Stimulated activated CD8-positive, alpha-beta memory T cell treated with anti-CD3 and anti-CD28 coated beads, Interleukin-12 subunit alpha, Interleukin-12 subunit beta, amount 100 ng/mL, for 4 hours (primary cell): ENCODE measurements around the gene TNS2.
A peak's percentile ranks its signal among the peaks of the same experiment; 100 is the strongest.
"Not testable (repeated sequence)": the region's sequence is repeated elsewhere in the genome, so short reads cannot be mapped to it uniquely, and the experiment has no call there.

Experiments
- DNase-seq: peaks from one replicate; pipeline ENCODE4 v3.0.0-alpha.2; 2020; ENCODE audit warnings: low read depth

The TNS2 gene

GRCh38 chr12:53069621-53070410 is 20.0 kb downstream of the TNS2 start:
- no peak for DNase-seq

GRCh38 chr12:53070877-53071492 is 21.1 kb downstream of the TNS2 start:
- DNase-seq, result no peak

GRCh38 chr12:53071591-53072551 is 22.0 kb downstream of the TNS2 start:
- no peak for DNase-seq

- no peak for DNase-seq
Observed at GRCh38 chr12:53073881-53074280, 24.0 kb downstream of the TNS2 start.

GRCh38 chr12:53074283-53074998 is 24.6 kb downstream of the TNS2 start:
- no peak for DNase-seq

- no peak for DNase-seq
Observed at GRCh38 chr12:53074999-53075370, 25.1 kb downstream of the TNS2 start.

GRCh38 chr12:53076461-53076860 is 26.6 kb downstream of the TNS2 start:
- DNase-seq, result no peak

- DNase-seq, result no peak
Observed at GRCh38 chr12:53077030-53077429, 27.2 kb downstream of the TNS2 start.

- DNase-seq, result no peak
Observed at GRCh38 chr12:53078425-53079225, 28.8 kb downstream of the TNS2 start.

GRCh38 chr12:53079226-53080117 is 29.6 kb downstream of the TNS2 start, which contains the start of gene SPRYD3:
SPRYD3 (minus strand) TSS chr12:53079390; CDS start chr12:53079333, 57 bp downstream.
- peak; percentile 90 for DNase-seq

- no peak for DNase-seq
Observed at GRCh38 chr12:53082637-53083175, 32.8 kb downstream of the TNS2 start.

GRCh38 chr12:53086361-53086760 is 36.5 kb downstream of the TNS2 start:
- no peak for DNase-seq

GRCh38 chr12:53090105-53090504 is 40.2 kb downstream of the TNS2 start:
- DNase-seq, result no peak

GRCh38 chr12:53090554-53090953 is 40.7 kb downstream of the TNS2 start:
- DNase-seq, result no peak

GRCh38 chr12:53091756-53092155 is 41.9 kb downstream of the TNS2 start:
- no peak for DNase-seq

GRCh38 chr12:53093777-53094393 is 44.0 kb downstream of the TNS2 start:
- no peak for DNase-seq

GRCh38 chr12:53094394-53094787 is 44.5 kb downstream of the TNS2 start:
- DNase-seq, result no peak

- not testable (repeated sequence) for DNase-seq
Observed at GRCh38 chr12:53094796-53095595, 45.1 kb downstream of the TNS2 start.

GRCh38 chr12:53095596-53095895 is 45.7 kb downstream of the TNS2 start:
- DNase-seq, result not testable (repeated sequence)
